ENCODE data around the gene CTNNBIP1.

DNA sequence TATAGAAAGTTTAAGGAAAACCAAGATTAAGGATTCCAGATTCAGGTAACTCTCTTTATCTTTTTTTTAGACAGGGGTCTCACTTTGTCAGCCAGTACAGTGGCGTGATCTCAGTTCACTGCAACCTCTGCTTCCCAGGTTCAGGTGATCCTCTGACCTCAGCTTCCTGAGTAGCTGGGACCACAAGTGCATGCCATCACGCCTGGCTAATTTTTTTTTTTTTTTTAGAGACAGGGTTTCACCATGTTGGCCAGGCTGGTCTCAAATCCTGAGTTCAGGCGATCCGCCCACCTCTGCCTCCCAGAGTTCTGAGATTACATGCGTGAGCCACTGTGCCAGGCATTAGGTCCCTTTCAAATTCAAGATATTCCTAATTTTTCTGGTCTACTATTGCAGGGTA, 17.2 kb upstream of the CTNNBIP1 start:
- TF ChIP-seq TAF1 (IDR thresholded peaks at IDR 0.05; ENCODE audit: low read depth, low read length) = no peak
- no peak for TF ChIP-seq POLR2AphosphoS5 (IDR thresholded peaks at IDR 0.05; ENCODE audit: low read depth, low read length)
